T47D (cell line): ENCODE data around the gene DLG5.

Experiments
- DNase-seq, 2 experiments: peaks; one replicate each; pipeline versions ENCODE4 v3.0.0 to v3.0.0-alpha.2; 2011 to 2012; ENCODE audit warnings: low read depth in 1 of 2, low spot score in 1 of 2
- JUND ChIP-seq: IDR thresholded peaks from 2 replicates; pipeline ENCODE4 v1.6.1; 2012; ENCODE audit warnings: low read depth
- in situ Hi-C: cut with HindIII; loops from 2 replicates; pipeline ENCODE4 v1.10.0; 2016; ENCODE audit warnings: low sequenced_read_pairs, low pct_unique_long_range_greater_than_20kb

The DLG5 gene

GRCh38 chr10:77801474-77802161 is 124.9 kb downstream of the DLG5 start:
- TF ChIP-seq JUND = no peak
- DNase-seq = no peak
- in situ Hi-C loops = no loop called here

- no peak for TF ChIP-seq JUND
- in situ Hi-C loops = no loop called here
- DNase-seq = no peak
Measured at GRCh38 chr10:77800738-77801266, 125.8 kb downstream of the DLG5 start.

DNA sequence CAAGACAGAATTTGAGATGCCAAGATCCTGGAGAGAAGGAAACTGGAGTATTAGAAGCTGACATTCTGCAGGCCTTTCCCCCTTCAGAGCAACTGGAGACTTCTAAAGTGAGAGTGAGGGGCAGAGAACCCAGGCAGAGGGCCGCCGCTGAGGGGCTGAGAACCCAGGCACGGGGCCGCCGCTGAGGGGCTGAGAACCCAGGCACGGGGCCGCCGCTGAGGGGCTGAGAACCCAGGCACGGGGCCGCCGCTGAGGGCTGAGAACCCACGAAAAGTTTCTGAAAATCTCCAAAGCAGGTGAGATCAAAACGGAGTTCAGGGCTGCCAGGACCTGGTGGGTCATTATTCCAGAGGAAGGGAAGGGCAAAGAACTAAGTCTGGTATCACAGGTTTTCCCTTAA is 126.2 kb downstream of the DLG5 start:
- TF ChIP-seq JUND = no peak
- in situ Hi-C loops = no loop called here

DNA sequence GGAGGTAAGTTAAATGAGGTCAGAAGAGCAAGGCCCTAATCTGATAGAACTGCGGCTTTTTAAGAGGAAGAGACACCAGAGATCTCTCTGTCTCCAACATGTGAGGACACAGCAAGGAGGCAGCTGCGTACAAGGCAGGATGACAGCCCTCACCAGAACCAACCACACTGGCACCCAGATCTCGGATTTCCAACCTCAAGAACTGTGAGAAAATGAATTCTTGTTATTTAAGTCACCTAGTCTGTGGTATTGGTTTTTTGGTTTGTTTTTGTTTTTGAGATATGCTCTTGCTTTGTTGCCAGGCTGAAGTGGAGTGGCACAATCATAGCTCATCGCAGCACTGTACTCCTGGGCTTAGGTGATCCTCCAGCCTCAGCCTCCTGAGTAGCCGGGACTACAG is 127.2 kb downstream of the DLG5 start:
- in situ Hi-C loops = no loop called here
- DNase-seq = no peak
- no peak for TF ChIP-seq JUND

More for the DNA sequence above, 126.2 kb downstream of the DLG5 start:
- no peak for DNase-seq

DNA sequence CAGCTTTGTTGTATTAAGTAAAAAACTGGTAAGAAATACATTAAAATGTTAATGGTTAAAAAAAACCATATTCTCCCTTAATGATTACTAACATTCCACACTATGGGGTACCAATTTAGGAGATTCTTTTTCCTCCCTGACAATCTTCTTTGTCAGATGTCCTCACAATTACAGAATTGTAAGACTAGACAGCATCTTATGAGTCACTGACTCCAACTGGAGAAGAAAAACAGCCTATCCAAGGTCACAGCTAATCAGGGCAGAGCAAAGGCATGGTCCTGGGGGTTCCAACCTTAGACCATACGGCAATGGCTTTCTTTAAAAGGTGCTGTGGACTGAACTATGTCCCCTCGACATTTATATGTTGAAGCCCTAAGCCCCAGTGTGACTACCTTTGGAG is 127.6 kb downstream of the DLG5 start:
- TF ChIP-seq JUND = no peak
- in situ Hi-C loops = no loop called here
- DNase-seq = no peak

GRCh38 chr10:77796311-77796915 is 130.1 kb downstream of the DLG5 start:
- DNase-seq = no peak
- TF ChIP-seq JUND = no peak
- in situ Hi-C loops = no loop called here

DNA sequence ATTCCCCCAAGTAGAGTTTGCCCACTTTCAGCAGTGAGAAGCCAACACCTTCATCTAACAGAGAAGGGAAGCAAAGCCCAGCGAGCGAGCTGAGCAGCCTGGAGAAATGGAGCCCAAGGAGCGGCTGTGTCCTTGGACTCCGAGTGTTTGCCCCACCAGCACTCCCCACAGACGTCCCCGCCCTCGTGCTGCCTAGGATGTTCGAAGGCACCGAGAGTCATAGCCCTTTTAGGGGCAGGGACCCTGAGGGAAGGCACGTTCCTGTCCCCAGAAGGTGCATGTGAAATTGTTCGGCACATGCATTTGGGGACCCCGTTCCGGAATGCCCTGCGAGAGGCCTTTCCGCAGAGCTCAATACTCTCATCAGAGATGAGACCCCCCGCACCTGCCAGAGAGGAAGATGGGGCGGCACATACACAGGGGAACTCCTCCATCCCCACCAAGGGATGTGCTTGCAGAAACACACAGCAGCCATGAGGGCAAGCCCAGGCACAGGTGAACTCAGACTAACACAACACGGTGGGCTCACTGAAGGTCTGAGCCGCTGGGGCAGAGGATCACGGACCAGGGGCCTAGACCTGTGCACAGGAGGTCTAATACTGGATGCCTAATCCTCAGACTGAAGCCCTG is 131.0 kb downstream of the DLG5 start:
- TF ChIP-seq JUND = no peak
- DNase-seq = no peak
- in situ Hi-C loops = no loop called here

GRCh38 chr10:77794256-77795142 is 132.1 kb downstream of the DLG5 start:
- no peak for TF ChIP-seq JUND
- no peak for DNase-seq
- in situ Hi-C loops = no loop called here

DNA sequence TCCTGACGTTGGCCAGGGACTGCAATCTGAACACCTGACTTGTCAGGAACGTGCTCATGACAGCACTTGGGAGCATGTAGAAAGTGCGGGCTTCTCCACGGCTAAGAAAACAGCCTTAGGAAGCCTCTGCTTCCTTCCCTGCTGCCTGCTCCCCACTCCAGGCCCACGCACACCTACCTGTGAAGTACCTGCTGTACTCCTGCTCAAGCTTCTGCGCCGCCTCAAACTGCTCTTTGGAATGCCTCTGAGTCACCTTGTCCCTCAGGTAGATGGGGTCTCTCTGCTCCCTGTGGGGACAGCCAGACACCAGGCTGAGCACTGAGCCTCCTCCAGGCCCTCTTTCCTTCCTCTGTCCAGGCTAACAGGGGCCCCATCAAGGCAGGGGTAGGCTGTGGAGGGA is 132.7 kb downstream of the DLG5 start:
- no peak for TF ChIP-seq JUND
- in situ Hi-C loops = no loop called here

DNA sequence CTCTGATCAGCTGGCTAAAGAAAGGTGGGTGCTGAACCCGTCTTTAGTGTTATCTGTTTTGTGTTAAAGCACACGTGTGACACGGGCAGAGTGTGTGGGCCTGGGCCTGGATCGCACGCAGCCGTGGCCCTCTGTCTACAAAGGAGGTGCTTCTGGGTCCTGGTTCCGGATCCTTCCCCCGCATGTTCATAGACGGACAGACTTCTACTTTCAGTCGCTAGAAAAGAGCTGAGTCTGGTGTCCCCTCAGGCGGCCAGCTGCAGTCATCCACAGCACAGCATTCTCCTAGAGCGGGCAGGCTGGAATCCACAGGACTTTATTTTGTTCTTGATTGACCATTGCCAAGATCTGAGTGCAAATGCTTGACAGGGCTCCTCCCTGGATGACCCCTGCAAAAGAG is 134.4 kb downstream of the DLG5 start:
- in situ Hi-C loops = no loop called here
- TF ChIP-seq JUND = no peak
- no peak for DNase-seq

More for the DNA sequence above, 132.7 kb downstream of the DLG5 start:
- DNase-seq = no peak

DNA sequence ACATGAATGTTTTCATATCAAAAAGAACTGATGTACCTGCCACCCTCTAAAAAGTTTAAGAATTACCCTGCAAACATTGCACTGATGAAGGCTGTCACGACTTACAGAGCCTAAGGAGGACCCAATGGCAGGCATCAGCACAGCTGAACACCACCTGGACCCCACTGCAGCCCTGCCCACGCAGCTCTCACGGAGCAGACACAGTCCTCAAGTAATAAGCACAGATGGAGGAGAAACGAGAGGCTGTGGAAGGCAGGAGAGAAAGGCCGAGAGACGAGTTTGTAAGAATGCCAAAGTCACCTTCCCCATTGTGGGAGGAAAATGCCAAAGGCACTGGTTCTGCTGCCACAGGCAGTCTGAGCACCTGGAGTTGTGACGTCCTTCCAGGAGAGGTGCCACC is 135.0 kb downstream of the DLG5 start:
- TF ChIP-seq JUND = no peak
- DNase-seq = no peak
- in situ Hi-C loops = no loop called here

- TF ChIP-seq JUND = no peak
- no peak for DNase-seq
- in situ Hi-C loops = no loop called here
Measured at GRCh38 chr10:77789861-77790260, 136.7 kb downstream of the DLG5 start.

DNA sequence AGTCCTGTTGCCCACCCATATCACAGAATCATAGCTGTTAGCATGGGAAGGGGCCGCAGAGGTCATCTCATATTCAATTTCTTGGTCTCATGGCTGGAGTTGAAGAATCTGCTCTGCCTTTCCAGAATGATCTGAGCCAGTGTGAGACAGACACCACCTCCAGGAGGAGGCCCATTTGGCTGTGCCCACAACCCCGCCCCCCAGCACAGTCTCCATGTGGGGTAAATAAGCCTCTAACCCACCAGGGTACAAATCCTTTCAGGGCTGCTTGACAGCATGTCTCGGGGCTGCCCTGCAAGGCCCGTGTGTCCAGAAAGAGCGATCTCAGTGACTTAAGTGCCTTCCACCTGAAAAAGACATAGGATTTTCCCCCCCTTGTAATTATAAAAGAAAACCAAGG is 137.5 kb downstream of the DLG5 start:
- no peak for TF ChIP-seq JUND
- no peak for DNase-seq
- in situ Hi-C loops = no loop called here
